Panc1 (cell line): ENCODE data around the gene TTC34.

Source experiments
- POLR2AphosphoS5 ChIP-seq: IDR thresholded peaks from 2 replicates; pipeline ENCODE4 v1.6.1; 2012; ENCODE audit warnings: mild to moderate bottlenecking, low read depth, low read length, moderate library complexity
- TF ChIP-seq, protein P1 (sequence below): fragments of 450-650 bp; IDR thresholded peaks from 2 replicates; pipeline ENCODE4 v1.5.1; 2017; ENCODE audit warnings: mild to moderate bottlenecking

- TF ChIP-seq, protein P1, sequence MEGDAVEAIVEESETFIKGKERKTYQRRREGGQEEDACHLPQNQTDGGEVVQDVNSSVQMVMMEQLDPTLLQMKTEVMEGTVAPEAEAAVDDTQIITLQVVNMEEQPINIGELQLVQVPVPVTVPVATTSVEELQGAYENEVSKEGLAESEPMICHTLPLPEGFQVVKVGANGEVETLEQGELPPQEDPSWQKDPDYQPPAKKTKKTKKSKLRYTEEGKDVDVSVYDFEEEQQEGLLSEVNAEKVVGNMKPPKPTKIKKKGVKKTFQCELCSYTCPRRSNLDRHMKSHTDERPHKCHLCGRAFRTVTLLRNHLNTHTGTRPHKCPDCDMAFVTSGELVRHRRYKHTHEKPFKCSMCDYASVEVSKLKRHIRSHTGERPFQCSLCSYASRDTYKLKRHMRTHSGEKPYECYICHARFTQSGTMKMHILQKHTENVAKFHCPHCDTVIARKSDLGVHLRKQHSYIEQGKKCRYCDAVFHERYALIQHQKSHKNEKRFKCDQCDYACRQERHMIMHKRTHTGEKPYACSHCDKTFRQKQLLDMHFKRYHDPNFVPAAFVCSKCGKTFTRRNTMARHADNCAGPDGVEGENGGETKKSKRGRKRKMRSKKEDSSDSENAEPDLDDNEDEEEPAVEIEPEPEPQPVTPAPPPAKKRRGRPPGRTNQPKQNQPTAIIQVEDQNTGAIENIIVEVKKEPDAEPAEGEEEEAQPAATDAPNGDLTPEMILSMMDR, result no peak
- TF ChIP-seq POLR2AphosphoS5, result no peak
These were observed 176.2 kb downstream of the TTC34 start for GRCh38 chr1:2625311-2625710.
